SJCRH30 (cell line): ENCODE measurements around the gene SULT4A1. TPM values are rescaled to one million over a fixed set of nuclear protein-coding genes. Genes with fewer than 3 reads are reported as not detected.

Experiments
- DNase-seq, 2 experiments: peaks; one replicate each; pipeline ENCODE4 v3.0.0-alpha.2; 2015 to 2020
- H3K27ac ChIP-seq: fragments of 250-450 bp; sonication (Bioruptor Pico); 2 replicates; pipeline ENCODE4 v1.5.1; 2020; ENCODE audit warnings: mild to moderate bottlenecking, moderate library complexity
- H3K27me3 ChIP-seq: fragments of 250-450 bp; sonication (Bioruptor Pico); 2 replicates; pipeline ENCODE4 v1.5.1; 2020; ENCODE audit warnings: mild to moderate bottlenecking, moderate library complexity
- H3K36me3 ChIP-seq: fragments of 250-450 bp; sonication (Bioruptor Pico); 2 replicates; pipeline ENCODE4 v1.5.1; 2020; ENCODE audit warnings: mild to moderate bottlenecking, moderate library complexity
- H3K4me1 ChIP-seq: fragments of 250-450 bp; sonication (Bioruptor Pico); 2 replicates; pipeline ENCODE4 v1.5.1; 2020; ENCODE audit warnings: mild to moderate bottlenecking, moderate library complexity
- H3K4me3 ChIP-seq: fragments of 250-450 bp; sonication (Bioruptor Pico); 2 replicates; pipeline ENCODE4 v1.5.1; 2020; ENCODE audit warnings: mild to moderate bottlenecking, moderate library complexity
- H3K9me3 ChIP-seq: fragments of 250-450 bp; sonication (Bioruptor Pico); replicated peaks from 2 replicates; pipeline ENCODE4 v1.5.1; 2020; ENCODE audit warnings: mild to moderate bottlenecking, moderate library complexity
- total RNA-seq: library from RNA; depleted of rRNA; stranded (reverse); fragments of >200 nt; shearing (Covaris generic); gene quantifications from 2 replicates; pipeline ENCODE4 v1.2.3, GENCODE V29; 2014

The SULT4A1 gene
- total RNA-seq, 1 experiment from 2014 or later = not detected

GRCh38 chr22:43848366-43849171 is 13.7 kb downstream of the SULT4A1 start:
- Histone ChIP-seq H3K36me3 (no peaks in the 10 kb centered on the region), H3K27ac (no peak overlapping the region), H3K27me3 (peaks cover 7% of the 10 kb centered on the region; the same call in 1 of the 2 replicates), H3K4me3 (no peak overlapping the region), H3K9me3 (no peaks in the 10 kb centered on the region), H3K4me1 (no peaks in the 10 kb centered on the region)
- DNase-seq = no peak

GRCh38 chr22:43847376-43848289 is 14.7 kb downstream of the SULT4A1 start:
- no peak overlapping the region for H3K27ac ChIP-seq
- no peaks in the 10 kb centered on the region for H3K9me3 ChIP-seq
- H3K36me3 ChIP-seq = no peaks in the 10 kb centered on the region
- no peak overlapping the region for H3K4me3 ChIP-seq
- no peak for DNase-seq
- H3K4me1 ChIP-seq = no peaks in the 10 kb centered on the region
- peaks cover 7% of the 10 kb centered on the region; the same call in 1 of the 2 replicates for H3K27me3 ChIP-seq

- no peaks in the 10 kb centered on the region for H3K9me3 ChIP-seq
- H3K4me1 ChIP-seq = no peaks in the 10 kb centered on the region
- H3K27me3 ChIP-seq = peaks cover 7% of the 10 kb centered on the region; the same call in 1 of the 2 replicates
- no peaks in the 10 kb centered on the region for H3K36me3 ChIP-seq
- H3K27ac ChIP-seq = no peak overlapping the region
- DNase-seq = no peak
- no peak overlapping the region for H3K4me3 ChIP-seq
These were observed 15.3 kb downstream of the SULT4A1 start for GRCh38 chr22:43846966-43847365.

GRCh38 chr22:43845981-43846380 is 16.3 kb downstream of the SULT4A1 start:
- no peaks in the 10 kb centered on the region for H3K36me3 ChIP-seq
- DNase-seq = no peak
- H3K4me3 ChIP-seq = no peak overlapping the region
- no peaks in the 10 kb centered on the region for H3K9me3 ChIP-seq
- no peak overlapping the region for H3K27ac ChIP-seq
- H3K4me1 ChIP-seq = no peaks in the 10 kb centered on the region
- H3K27me3 ChIP-seq = peaks cover 7% of the 10 kb centered on the region; the same call in 1 of the 2 replicates

- H3K9me3 ChIP-seq = no peaks in the 10 kb centered on the region
- H3K27ac ChIP-seq = no peak overlapping the region
- DNase-seq = no peak
- no peaks in the 10 kb centered on the region for H3K4me1 ChIP-seq
- peaks cover 6% of the 10 kb centered on the region; the same call in 1 of the 2 replicates for H3K27me3 ChIP-seq
- no peak overlapping the region for H3K4me3 ChIP-seq
- no peaks in the 10 kb centered on the region for H3K36me3 ChIP-seq
These were observed 17.5 kb downstream of the SULT4A1 start for GRCh38 chr22:43844560-43845545.

GRCh38 chr22:43843783-43844530 is 18.4 kb downstream of the SULT4A1 start:
- H3K9me3 ChIP-seq = no peaks in the 10 kb centered on the region
- H3K4me1 ChIP-seq = no peaks in the 10 kb centered on the region
- H3K36me3 ChIP-seq = no peaks in the 10 kb centered on the region
- H3K27me3 ChIP-seq = peaks cover 3% of the 10 kb centered on the region; the same call in 1 of the 2 replicates
- H3K27ac ChIP-seq = no peak overlapping the region
- H3K4me3 ChIP-seq = no peak overlapping the region
- no peak for DNase-seq

- Histone ChIP-seq H3K27me3 (peaks cover 3% of the 10 kb centered on the region; the same call in 1 of the 2 replicates), H3K4me1 (no peaks in the 10 kb centered on the region), H3K36me3 (no peaks in the 10 kb centered on the region), H3K27ac (no peak overlapping the region), H3K9me3 (no peaks in the 10 kb centered on the region), H3K4me3 (no peak overlapping the region)
- DNase-seq = no peak
These were observed 20.6 kb downstream of the SULT4A1 start for GRCh38 chr22:43841742-43842141.

- no peak overlapping the region for H3K4me3 ChIP-seq
- no peaks in the 10 kb centered on the region for H3K9me3 ChIP-seq
- no peak overlapping the region for H3K27ac ChIP-seq
- no peaks in the 10 kb centered on the region for H3K4me1 ChIP-seq
- no peaks in the 10 kb centered on the region for H3K36me3 ChIP-seq
- DNase-seq = no peak
- peaks cover 3% of the 10 kb centered on the region; the same call in 1 of the 2 replicates for H3K27me3 ChIP-seq
These were observed 21.5 kb downstream of the SULT4A1 start for GRCh38 chr22:43840851-43841250.

- H3K36me3 ChIP-seq = no peaks in the 10 kb centered on the region
- DNase-seq = no peak
These were observed 21.9 kb downstream of the SULT4A1 start for GRCh38 chr22:43840431-43840830.

GRCh38 chr22:43839781-43840180 is 22.5 kb downstream of the SULT4A1 start:
- DNase-seq = no peak
- H3K9me3 ChIP-seq = no peaks in the 10 kb centered on the region
- H3K4me1 ChIP-seq = no peaks in the 10 kb centered on the region
- H3K4me3 ChIP-seq = no peak overlapping the region
- H3K27ac ChIP-seq = no peak overlapping the region
- peaks cover 3% of the 10 kb centered on the region; the same call in 1 of the 2 replicates for H3K27me3 ChIP-seq
- H3K36me3 ChIP-seq = no peaks in the 10 kb centered on the region

More at GRCh38 chr22:43840431-43840830, 21.9 kb downstream of the SULT4A1 start:
- H3K4me1 ChIP-seq = no peaks in the 10 kb centered on the region
- H3K4me3 ChIP-seq = no peak overlapping the region
- H3K9me3 ChIP-seq = no peaks in the 10 kb centered on the region
- H3K27ac ChIP-seq = no peak overlapping the region
- H3K27me3 ChIP-seq = peaks cover 3% of the 10 kb centered on the region; the same call in 1 of the 2 replicates

GRCh38 chr22:43838571-43839307 is 23.6 kb downstream of the SULT4A1 start:
- H3K36me3 ChIP-seq = no peaks in the 10 kb centered on the region
- DNase-seq = no peak

GRCh38 chr22:43838161-43838560 is 24.2 kb downstream of the SULT4A1 start:
- no peak overlapping the region for H3K27ac ChIP-seq

More at GRCh38 chr22:43838571-43839307, 23.6 kb downstream of the SULT4A1 start:
- Histone ChIP-seq H3K9me3 (no peaks in the 10 kb centered on the region), H3K27me3 (no peaks in the 10 kb centered on the region), H3K4me1 (no peaks in the 10 kb centered on the region), H3K4me3 (no peak overlapping the region), H3K27ac (no peak overlapping the region)

GRCh38 chr22:43837666-43838065 is 24.6 kb downstream of the SULT4A1 start:
- no peak overlapping the region for H3K27ac ChIP-seq
- H3K4me3 ChIP-seq = no peak overlapping the region
- no peak for DNase-seq
- no peaks in the 10 kb centered on the region for H3K9me3 ChIP-seq
- no peaks in the 10 kb centered on the region for H3K36me3 ChIP-seq
- H3K27me3 ChIP-seq = no peaks in the 10 kb centered on the region
- H3K4me1 ChIP-seq = no peaks in the 10 kb centered on the region

More at GRCh38 chr22:43838161-43838560, 24.2 kb downstream of the SULT4A1 start:
- Histone ChIP-seq H3K4me1 (no peaks in the 10 kb centered on the region), H3K27me3 (no peaks in the 10 kb centered on the region), H3K9me3 (no peaks in the 10 kb centered on the region), H3K36me3 (no peaks in the 10 kb centered on the region), H3K4me3 (no peak overlapping the region)
- no peak for DNase-seq
